ENCODE results near the gene BTBD19.

- TF ChIP-seq JUNB (IDR thresholded peaks at IDR 0.05) (no peak), PHF8 (IDR thresholded peaks at IDR 0.05; ENCODE audit: borderline replicate concordance, low read depth) (no peak), POLR2A (IDR thresholded peaks at IDR 0.05; ENCODE audit: low read length) (no peak), POLR2AphosphoS2 (conservative IDR thresholded peaks at IDR 0.05; ENCODE audit: low read length) (no peak), NFE2L2 (conservative IDR thresholded peaks at IDR 0.05; ENCODE audit: low read length) (no peak), CEBPB (IDR thresholded peaks at IDR 0.05) (no peak), FOSB (CRISPR knock-in tag; IDR thresholded peaks at IDR 0.05) (no peak), RAD21 (conservative IDR thresholded peaks at IDR 0.05 in 1 of 2, IDR thresholded peaks at IDR 0.05 in 1 of 2) (no peak), KDM1A (IDR thresholded peaks at IDR 0.05; ENCODE audit: low read depth) (no peak)
- TF ChIP-seq, protein P1, sequence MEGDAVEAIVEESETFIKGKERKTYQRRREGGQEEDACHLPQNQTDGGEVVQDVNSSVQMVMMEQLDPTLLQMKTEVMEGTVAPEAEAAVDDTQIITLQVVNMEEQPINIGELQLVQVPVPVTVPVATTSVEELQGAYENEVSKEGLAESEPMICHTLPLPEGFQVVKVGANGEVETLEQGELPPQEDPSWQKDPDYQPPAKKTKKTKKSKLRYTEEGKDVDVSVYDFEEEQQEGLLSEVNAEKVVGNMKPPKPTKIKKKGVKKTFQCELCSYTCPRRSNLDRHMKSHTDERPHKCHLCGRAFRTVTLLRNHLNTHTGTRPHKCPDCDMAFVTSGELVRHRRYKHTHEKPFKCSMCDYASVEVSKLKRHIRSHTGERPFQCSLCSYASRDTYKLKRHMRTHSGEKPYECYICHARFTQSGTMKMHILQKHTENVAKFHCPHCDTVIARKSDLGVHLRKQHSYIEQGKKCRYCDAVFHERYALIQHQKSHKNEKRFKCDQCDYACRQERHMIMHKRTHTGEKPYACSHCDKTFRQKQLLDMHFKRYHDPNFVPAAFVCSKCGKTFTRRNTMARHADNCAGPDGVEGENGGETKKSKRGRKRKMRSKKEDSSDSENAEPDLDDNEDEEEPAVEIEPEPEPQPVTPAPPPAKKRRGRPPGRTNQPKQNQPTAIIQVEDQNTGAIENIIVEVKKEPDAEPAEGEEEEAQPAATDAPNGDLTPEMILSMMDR (IDR thresholded peaks at IDR 0.05): no peak
These were observed 23.9 kb downstream of the BTBD19 start for GRCh38 chr1:44832056-44832705.
